ENCODE data around the gene NOXA1.

Gene NOXA1

GRCh38 chr9:137479892-137480685 lies 56.9 kb downstream of the NOXA1 start:
- no peak for DNase-seq (ENCODE audit: low read depth)

GRCh38 chr9:137480686-137481683 lies 57.8 kb downstream of the NOXA1 start:
- no peak for DNase-seq (ENCODE audit: low read depth)
- TF ChIP-seq, protein P1, sequence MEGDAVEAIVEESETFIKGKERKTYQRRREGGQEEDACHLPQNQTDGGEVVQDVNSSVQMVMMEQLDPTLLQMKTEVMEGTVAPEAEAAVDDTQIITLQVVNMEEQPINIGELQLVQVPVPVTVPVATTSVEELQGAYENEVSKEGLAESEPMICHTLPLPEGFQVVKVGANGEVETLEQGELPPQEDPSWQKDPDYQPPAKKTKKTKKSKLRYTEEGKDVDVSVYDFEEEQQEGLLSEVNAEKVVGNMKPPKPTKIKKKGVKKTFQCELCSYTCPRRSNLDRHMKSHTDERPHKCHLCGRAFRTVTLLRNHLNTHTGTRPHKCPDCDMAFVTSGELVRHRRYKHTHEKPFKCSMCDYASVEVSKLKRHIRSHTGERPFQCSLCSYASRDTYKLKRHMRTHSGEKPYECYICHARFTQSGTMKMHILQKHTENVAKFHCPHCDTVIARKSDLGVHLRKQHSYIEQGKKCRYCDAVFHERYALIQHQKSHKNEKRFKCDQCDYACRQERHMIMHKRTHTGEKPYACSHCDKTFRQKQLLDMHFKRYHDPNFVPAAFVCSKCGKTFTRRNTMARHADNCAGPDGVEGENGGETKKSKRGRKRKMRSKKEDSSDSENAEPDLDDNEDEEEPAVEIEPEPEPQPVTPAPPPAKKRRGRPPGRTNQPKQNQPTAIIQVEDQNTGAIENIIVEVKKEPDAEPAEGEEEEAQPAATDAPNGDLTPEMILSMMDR (IDR thresholded peaks at IDR 0.05; ENCODE audit: insufficient read depth, low read depth, low read length, missing control alignments): no peak
- H3K4me3 ChIP-seq (ENCODE audit: low read length): no peak overlapping the region

More at GRCh38 chr9:137479892-137480685, 56.9 kb downstream of the NOXA1 start:
- H3K4me3 ChIP-seq (ENCODE audit: low read length): no peak overlapping the region
- TF ChIP-seq, protein P1 (IDR thresholded peaks at IDR 0.05; ENCODE audit: insufficient read depth, low read depth, low read length, missing control alignments): no peak

DNA sequence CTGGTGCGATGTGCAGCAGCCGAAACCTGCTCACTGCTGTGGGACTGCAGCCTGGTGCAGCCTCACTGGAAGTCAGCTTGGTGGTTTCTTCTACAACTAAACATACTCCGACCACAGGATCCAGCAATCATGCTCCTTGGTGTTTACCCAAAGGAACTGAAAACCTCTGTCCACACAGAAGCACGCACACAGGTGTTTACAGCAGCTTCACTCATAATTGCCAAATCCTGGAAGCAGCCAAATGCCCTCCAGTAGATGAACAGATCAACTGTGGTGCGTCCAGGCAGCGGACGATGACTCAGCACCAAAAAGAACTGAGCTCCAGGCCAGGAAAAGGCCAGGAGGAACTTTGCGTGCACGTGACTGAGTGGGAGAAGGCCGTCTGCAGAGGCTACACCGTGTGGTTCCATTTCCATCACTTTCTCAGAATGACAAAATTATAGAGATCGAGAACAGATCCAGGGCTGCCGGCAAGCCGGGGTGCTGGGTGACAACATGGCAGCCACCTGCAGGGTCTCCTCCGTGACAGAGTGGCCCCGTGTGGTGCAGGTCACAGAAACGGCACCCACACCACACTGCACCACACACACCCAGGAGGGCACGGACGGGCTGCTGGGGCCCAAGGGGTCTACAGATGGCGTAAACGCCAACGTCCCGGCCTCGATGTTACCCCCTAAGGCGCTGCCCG lies 59.0 kb downstream of the NOXA1 start:
- TF ChIP-seq, protein P1 (IDR thresholded peaks at IDR 0.05; ENCODE audit: insufficient read depth, low read depth, low read length, missing control alignments): no peak
- DNase-seq (ENCODE audit: low read depth): peak; percentile 78
- no peak overlapping the region for H3K4me3 ChIP-seq (ENCODE audit: low read length)
